IPS-NIHi11 (cell line): Measurements from ENCODE around the gene MLF2.

ENCODE experiments used
- DNase-seq: peaks from one replicate; pipeline ENCODE4 v3.0.0; 2012; ENCODE audit warnings: mixed read lengths, low spot score

MLF2 gene, protein sequence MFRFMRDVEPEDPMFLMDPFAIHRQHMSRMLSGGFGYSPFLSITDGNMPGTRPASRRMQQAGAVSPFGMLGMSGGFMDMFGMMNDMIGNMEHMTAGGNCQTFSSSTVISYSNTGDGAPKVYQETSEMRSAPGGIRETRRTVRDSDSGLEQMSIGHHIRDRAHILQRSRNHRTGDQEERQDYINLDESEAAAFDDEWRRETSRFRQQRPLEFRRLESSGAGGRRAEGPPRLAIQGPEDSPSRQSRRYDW

DNA sequence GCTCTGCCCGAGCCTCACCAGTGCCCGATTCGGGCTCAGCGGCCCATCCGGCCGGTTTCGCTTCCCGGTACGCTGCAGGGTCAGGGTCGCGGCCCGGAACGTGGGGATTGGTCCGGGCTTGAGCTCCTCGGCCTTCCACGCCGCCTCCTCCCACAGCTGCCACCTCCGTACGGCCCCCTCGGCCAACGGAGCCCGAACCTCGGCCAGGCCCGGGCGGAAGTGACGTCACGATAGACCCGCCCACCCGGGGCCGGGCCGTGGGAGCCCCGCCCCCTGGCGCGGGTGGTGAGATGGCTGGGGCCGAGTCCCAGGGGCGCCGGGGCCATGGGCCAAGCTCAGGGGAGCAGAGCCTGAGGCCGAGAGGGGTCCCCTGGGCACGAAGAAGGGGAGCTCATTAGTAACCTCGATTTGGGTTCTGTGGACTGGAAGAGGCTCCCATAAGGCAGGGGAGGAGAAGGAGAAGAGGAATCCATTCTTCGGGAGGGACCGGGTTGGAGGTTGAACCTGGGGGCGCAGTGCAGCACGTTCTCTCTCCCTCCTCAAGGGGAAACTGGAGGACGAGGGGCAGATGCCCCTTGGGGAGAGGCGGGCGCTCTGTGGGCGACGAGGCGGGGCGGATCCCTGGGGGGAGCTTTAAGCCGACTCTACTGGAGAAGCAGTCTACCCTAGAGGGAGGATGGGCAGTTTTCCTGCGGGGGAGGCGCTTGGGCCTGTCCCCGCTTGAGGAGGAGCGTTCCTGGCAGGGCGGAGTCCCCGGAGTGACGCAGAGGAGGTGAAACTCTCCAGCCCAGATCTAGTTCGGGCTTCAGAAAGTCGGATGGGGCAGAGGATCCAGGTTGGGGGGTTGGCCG is at the start of gene MLF2:
TSS of gene MLF2 (minus strand) at position 221 of the 851 bp plus-strand sequence. CDS start 807 bp downstream, outside the sequence.
- DNase-seq = peak; percentile 100

- DNase-seq = no peak
These were observed 46.2 kb upstream of the MLF2 start for GRCh38 chr12:6799147-6799546.

DNA sequence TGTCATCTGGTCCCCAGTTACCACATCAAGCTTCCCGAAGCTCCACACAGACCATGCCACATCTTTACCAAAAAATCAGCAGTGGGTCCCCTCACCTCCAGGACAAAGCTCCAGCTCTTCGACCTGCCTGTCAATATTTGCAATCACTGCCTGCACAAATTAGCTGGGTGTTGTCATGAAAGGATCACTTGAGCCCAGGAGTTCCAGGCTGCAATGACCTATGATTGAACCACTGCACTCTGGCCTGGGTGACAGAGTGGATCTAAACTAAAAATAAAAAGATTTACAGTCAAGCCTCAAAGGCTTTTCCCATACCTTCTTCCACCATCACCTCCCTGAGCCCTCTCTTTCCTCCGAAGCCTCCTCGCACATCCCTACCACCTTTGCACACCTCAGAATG is 43.6 kb upstream of the MLF2 start:
- no peak for DNase-seq

GRCh38 chr12:6795088-6795487 is 42.1 kb upstream of the MLF2 start:
- DNase-seq = no peak

DNA sequence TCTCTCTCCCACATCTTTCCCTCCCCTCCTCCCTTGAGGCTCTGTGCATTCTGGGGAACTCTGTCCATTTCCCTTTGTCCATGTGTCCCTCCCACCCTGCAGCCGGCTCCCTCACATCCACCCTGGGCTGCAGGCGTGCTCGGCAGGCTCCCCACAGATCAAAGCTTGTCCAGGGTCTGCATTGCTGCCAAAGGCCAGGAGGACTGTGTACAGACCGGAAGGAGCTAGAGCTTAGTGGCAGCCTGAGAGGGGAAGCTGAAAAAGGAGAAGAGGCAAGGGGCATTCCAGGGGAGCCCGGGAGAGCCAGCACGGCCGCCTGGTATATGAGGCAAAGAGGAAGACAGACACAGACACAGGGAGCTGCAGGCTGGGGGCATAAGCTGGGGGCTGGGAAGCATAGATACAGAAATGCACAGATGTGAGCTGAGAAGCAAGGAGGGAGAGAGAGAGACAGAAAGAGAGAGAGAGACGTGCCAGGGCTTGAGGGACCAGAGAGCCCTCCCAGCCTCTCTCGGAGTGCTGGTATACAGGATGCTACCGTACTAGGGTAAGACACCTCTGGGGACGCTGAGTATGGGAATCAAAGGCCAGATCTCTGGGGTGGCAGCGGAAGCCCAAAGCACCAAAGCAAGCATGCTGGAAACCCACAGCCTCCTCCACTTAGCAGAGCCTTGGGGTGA is 39.7 kb upstream of the MLF2 start:
- peak; percentile 28 for DNase-seq

- DNase-seq = no peak
These were observed 39.1 kb upstream of the MLF2 start for GRCh38 chr12:6791931-6792520.

DNA sequence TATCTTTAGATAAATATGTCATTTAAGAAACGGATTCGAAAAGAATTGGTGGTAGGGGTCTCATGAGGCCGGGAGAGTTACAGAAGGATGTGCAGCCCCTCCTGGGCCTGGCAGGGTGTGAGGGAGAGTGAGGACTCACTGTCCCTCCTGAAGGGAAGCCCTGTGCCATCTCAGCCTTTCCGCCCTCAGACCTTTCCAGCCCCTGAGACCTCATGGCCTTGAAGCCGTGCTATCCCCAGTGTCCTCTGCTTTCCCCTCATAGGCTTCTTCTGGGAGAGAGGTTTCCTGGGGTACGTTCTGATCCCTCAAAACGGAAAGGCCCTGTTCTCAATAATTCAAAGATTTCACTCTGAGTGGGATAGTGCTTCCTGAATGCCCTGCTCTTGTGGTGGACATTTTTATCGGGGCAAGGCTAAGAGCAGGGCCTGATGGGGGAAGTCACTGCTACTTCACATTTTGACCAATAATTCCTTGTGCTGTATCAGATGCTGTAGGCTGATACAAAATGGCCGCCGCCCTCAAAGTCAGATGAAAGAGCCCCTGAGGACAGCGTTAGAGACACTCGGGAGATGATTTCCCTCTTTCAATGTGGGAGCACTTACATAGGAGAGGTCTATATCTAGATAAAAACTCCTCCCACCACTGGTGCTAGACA is 37.7 kb upstream of the MLF2 start:
- DNase-seq = no peak

DNA sequence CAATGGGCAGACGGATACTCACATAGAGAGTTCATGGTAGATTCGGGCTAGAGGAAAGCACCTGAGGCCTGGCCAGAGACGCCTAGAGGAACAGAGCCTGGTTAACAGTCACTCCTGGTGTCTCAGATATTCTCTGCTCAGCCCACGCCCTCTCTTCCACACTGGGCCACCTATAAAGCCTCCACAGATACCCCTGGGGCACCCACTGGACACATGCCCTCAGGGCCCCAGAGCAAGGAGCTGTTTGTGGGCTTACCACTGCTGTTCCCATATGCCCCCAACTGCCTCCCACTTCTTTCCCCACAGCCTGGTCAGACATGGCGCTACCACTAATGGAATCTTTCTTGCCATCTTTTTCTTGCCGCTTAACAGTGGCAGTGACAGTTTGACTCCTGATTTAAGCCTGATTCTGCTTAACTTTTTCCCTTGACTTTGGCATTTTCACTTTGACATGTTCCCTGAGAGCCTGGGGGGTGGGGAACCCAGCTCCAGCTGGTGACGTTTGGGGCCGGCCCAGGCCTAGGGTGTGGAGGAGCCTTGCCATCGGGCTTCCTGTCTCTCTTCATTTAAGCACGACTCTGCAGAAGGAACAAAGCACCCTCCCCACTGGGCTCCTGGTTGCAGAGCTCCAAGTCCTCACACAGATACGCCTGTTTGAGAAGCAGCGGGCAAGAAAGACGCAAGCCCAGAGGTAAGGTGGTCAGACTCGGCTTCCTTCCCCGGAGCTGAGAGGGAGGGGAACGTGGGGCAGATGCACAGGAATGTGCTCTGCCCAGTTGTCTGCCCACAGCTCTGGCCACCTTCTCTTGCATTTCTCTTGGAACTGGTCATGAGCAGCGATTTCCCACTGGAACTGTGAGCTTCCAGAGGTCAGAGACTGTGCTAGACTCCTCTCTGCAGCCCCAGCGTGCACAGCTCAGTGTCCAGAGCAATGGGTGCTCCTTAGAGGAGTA is 36.3 kb upstream of the MLF2 start, which contains the start of gene CD4:
TSS of gene CD4 (plus strand) at position 557 of the 953 bp plus-strand sequence. CDS start 10,611 bp downstream, outside the sequence.
- no peak for DNase-seq

GRCh38 chr12:6787309-6787708 is 34.4 kb upstream of the MLF2 start:
- no peak for DNase-seq

DNA sequence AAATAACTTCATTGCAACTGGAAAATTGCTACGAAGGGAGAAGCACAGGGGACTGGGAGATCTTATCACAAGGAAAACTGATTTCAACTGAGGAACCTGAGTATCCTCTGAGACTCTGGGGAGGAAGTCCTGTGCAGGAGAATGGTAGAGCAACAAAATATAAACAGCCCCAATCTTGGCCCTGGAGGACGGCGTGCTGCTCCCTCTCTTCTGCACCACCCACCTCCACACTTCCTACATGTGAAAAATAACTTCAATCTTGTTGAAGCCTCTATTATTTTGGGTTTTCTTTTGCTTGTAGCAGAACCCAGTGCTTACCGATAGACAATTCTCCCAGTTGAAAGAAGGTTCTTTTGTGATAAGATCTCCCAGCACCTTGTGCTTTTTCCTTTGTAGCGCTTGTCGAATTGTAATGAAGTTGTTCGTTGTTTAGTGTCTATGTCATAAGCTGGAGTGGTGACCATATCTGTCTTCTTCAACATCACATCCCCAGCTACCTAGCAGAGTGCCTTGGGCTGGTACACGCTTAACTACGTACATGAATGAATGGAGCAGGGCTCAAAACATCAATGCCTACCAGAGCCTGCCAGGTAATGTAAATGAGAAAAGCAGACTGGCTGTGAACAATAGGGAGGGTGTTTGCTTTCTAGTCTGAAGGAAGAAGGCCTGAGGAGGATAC is 33.6 kb upstream of the MLF2 start:
- no peak for DNase-seq

GRCh38 chr12:6784761-6785160 is 31.8 kb upstream of the MLF2 start:
- no peak for DNase-seq

GRCh38 chr12:6784296-6784695 is 31.4 kb upstream of the MLF2 start:
- DNase-seq = no peak

GRCh38 chr12:6783828-6784227 is 30.9 kb upstream of the MLF2 start:
- no peak for DNase-seq

DNA sequence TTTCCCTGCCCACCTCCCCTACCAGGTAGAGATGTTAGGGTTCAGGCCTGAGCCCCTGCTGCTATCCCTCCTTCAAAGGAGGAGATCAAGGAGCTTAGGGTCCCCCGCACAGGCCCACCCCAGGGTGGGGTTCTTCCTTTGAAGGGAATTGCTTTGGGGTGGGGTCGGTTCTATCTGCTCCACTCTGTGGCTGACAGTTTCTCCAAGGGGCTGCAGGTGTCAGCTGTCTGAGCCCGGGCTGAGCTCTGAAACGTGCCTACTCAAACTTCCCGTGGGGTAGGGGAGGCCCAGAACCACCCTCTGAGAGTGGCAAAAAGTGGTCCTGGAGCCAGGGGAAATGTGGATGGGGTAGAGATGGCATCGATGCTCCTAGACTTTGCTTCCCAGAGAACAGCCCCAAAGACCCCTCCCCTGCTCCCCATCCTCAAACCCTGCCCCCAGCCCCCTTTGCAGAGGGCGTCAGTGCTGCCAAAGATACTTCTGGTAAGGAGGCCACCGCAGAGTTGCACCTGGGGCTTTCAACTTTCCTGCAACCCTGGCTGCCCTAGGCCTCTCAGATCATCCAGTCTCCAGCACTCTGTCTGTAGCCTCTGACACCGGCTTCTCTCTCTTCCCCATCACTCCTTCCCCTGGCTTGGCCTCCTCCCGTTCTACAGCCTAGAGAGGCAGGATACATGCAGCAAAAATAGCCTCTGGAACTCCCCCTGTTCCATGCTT is 30.1 kb upstream of the MLF2 start:
- DNase-seq = no peak

- DNase-seq = no peak
These were observed 29.2 kb upstream of the MLF2 start for GRCh38 chr12:6782119-6782518.

- no peak for DNase-seq
These were observed 27.6 kb upstream of the MLF2 start for GRCh38 chr12:6780573-6780972.

- no peak for DNase-seq
These were observed 26.9 kb upstream of the MLF2 start for GRCh38 chr12:6779708-6780432.
